ENCODE results near the gene ADK.
"Not testable (repeated sequence)": the region's sequence is repeated elsewhere in the genome, so short reads cannot be mapped to it uniquely, and the experiment has no call there.

ADK gene

DNA sequence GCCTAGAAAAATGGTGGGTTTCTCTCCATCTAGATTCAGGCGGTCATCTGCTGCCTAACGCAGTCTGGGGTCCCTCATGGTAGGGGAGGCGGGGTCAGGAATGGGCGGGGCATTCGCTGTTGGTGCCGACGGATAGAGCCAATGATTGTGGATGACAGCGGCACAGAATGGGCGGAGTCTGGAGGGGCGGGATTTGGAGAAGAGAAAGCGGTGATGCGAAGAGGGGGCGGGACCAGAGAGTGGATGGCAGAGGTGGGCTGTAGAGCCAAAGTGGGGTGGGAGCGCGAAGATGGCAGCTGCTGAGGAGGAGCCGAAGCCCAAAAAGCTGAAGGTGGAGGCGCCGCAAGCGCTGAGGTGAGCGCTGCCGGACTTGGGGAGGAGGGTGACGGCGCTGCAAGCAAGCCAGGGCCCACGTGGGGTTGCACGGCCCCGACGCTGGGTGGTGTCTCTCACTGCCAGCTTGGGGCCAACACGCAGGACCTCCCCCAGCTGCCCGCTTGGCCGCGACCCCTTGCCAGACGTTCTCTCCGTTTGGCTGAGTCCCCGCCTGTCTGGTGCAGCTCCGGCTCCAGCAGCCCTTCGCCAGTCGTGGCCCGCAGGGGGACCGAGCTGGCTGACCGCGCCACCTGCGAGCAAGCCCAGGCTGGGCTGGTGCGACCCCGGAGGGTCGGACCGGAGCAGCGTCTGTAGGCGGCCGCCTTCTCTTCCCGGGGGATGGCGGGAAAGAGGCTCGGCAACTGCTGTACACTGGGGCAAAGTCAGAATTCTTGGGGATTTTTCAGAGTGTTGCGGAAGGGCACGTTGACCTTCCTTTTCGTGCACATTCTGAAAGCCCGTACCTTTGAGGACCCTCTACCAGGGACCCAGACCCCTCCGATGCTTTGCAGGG, at the start of gene ADK:
Gene ADK, plus strand, starts transcription at position 232 of the 889 bp plus-strand sequence. Its CDS starts 58 bp downstream, at position 290.
- peak; percentile 96 for DNase-seq (ENCODE audit: low read depth)

DNA sequence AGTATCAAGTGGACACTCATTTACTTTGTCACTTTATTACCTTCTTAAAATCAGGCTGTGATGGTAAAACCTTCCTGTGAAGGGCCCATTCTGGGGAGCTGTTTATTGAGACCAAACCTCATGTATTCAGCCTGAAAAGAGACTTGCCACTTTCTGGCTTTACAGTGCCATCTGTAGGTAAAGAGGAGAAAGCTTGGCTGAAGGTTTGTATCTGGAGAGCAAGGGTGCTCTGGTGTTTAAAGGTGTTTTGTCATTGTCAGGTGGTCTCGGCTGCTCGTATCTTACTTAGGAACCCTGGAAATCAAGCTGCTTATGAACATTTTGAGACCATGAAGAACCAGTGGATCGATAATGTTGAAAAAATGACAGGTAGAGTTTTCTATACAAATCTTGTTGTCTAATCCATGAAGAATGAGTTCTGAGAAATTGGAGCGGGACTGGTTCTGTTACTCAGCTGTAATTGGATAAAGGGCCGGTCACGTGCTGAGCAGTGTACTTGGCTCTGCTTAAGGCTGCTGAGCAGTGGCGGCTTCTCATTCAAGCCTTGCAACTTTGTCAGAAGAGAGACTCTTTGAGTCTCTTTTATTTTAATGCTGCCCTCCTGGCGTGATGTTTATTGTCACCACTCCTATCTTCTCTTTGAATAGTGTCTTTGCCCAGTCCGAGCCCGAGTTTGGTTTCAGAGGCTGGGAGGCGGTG, 47.3 kb upstream of the ADK start:
- DNase-seq (ENCODE audit: low read depth): peak; percentile 30

DNA sequence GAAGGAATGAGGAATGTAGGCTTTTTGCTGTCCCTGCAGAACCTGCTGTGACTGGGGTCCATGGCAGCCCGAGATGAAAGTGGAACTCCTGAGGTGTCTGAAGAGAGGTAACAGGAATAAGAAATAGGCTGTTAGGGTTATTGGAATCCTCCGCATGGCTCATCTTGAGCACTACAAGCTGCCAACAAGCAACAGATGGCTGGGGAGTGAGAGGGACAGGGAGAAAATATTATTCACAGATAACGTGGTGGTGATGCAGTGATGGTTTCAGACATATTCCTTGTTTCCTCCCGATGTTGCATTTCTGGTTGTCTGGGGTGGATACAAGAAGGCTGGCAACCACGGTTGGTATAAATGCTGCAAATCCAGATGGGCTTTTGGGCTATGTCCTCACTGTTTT, 46.5 kb upstream of the ADK start:
- no peak for DNase-seq (ENCODE audit: low read depth)

GRCh38 chr10:74104996-74105395, 46.0 kb upstream of the ADK start:
- DNase-seq (ENCODE audit: low read depth): no peak

- no peak for DNase-seq (ENCODE audit: low read depth)
These were observed 43.6 kb upstream of the ADK start for GRCh38 chr10:74107391-74107790.

DNA sequence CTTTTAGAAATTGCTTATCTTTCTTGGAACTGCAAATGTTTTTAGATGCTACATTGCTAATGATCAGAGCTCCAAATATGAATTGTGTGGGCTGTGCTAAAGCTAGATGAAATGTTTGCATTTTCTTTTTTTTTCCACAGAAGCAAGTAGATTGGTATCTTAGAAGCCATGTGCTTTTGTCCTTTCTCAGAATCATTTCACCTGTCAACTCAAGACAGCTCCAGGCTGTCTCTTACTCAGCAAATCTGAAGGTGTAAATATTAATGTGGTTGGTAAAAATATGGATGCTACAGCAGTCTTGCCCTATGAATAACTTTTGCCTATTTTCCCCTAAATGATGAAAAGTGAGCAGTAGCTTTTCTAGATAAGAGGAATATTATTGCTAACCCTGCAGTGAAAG, 41.6 kb upstream of the ADK start:
- DNase-seq (ENCODE audit: low read depth): no peak

DNA sequence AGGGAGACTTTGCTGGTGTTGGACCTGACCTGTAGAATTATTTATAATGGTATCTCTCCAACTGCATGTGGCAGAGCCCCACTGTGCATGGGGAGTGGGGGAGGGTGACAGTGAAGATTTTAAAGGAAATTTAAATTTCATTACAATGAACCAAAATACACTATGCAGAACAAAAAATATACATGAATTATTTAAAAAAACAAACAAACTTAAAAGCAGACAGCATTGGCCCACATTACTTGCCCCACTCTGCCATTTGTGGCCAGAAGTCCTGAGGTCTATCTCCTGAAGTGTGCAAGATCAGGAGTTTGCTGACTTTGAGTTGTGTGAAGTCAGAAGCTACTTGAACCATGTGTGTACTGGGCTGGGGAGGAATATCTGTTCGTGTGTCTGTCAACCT, 40.9 kb upstream of the ADK start:
- DNase-seq (ENCODE audit: low read depth): no peak

GRCh38 chr10:74111799-74112198, 39.2 kb upstream of the ADK start:
- DNase-seq (ENCODE audit: low read depth): no peak

DNA sequence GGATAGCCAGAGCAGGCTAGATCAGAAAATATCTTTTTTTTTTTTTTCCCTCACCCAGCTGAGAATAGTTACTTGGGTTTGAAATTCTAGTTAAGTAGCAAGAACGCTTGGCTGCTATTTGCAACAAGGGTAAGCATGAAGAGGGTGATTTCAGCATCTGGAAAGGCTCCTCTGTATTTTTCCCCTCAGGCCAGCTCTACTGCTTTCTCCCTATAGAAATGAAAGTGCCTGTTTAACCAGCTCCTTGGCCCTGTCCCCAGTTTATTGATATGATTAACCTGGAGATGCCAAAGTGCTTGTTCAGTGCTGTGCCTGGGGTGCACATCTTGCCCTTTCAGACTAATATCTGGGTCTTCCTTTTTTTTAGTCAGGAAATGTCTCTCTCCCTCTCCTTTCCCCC, 37.5 kb upstream of the ADK start:
- peak; percentile 67 for DNase-seq (ENCODE audit: low read depth)

GRCh38 chr10:74114041-74114448, 37.0 kb upstream of the ADK start:
- DNase-seq (ENCODE audit: low read depth): no peak

- DNase-seq (ENCODE audit: low read depth): no peak
These were observed 33.3 kb upstream of the ADK start for GRCh38 chr10:74117738-74118137.

GRCh38 chr10:74118804-74119203, 32.2 kb upstream of the ADK start:
- DNase-seq (ENCODE audit: low read depth): no peak

- DNase-seq (ENCODE audit: low read depth): no peak
These were observed 30.1 kb upstream of the ADK start for GRCh38 chr10:74120911-74121310.

GRCh38 chr10:74121368-74121767, 29.7 kb upstream of the ADK start:
- no peak for DNase-seq (ENCODE audit: low read depth)

DNA sequence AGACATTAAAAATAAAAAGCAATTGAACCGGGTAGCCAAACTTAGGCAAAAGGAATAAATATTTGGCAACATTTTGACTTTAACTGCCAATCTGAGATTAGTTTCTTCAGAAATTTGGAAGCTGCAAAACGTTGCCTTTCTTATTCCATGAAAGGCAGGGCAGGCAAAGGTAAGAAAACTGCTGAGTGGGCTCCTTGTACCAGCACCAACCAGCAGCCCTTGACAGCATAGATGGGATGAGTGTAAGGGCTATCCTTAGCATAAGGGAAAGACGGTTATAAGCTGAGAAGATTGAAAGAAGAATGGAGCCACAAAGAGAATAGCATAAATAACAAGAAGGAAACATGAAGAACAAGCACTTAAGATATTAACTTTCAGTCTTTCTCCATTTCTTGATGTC, 29.0 kb upstream of the ADK start:
- no peak for DNase-seq (ENCODE audit: low read depth)

DNA sequence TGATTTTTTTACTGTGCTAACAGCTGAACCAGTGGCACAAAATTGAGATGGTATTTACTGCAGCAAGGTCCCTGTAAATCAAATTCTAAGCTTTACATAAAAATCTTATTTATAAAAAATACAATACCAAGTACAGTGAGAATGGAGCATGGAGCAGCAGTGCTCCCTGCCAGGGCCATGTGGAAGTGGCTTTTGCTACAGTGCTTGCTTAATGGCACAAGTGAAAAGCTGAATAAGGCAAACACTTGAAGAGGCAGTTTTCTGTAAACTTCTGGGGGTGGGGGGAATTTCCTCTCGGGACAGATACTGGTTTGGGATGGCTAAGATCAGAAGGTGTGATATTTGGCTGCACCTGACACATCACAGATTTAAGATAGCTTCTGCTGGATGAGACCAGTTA, 27.9 kb upstream of the ADK start:
- no peak for DNase-seq (ENCODE audit: low read depth)

DNA sequence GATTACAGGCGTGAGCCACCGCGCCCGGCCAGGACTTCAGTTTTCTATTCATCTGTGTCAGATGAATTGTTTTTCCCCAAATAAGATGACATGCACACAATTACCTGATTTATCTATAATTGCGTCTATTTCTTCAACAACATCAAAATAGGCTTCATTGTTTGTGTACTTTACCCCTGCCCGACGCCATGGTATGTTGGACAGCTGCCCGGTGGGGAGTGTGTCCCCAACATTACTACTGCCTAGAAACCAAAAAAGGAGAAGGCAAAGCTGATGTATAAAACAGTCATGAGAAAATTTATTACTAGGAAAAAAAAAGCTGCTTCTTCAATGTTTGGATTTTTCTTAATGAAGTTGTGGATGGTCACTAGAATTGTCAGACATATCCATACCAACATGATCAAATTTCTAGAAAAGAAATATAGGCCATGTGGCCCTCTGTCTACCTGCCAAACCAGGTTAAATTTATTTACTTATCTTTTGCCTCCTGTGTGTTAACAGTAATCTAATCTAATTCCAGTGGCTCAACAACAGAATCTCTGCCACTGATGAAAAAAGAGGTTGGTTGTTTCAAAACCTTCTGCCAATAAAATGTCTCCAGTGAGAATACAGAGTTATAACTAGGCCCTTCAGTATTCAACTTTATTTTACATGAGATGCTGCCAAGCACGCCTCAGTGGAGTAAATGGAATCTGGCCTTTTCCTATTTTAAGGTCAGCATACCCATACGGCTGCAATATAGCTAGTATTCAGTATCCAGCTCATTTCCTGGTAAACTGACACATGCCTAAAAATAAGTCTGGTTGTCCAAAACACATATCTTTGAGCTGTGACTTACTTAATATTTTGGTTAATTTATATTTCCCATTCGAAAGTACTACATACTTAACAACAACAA, 16.8 kb upstream of the ADK start:
- DNase-seq (ENCODE audit: low read depth): no peak

GRCh38 chr10:74135452-74135851, 15.6 kb upstream of the ADK start:
- DNase-seq (ENCODE audit: low read depth): no peak

DNA sequence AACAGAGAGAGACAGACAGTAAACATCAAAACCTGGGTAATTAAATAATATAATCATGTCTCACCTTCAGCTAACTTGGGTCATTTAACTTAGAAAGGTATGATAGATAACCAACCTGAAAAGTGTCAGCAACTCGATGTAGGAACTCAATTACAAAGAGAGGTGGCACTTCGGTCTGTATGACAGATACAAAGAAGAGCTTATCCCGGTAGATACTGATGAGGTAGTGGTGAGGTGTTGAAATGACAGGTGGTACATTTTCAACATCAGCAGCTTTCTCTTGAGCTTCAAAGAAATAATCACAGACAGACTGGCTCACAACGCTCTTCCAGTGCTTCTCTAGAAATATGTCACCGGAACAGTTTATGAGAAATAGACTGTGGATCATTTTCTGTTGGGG, 13.0 kb upstream of the ADK start:
- no peak for DNase-seq (ENCODE audit: low read depth)

DNA sequence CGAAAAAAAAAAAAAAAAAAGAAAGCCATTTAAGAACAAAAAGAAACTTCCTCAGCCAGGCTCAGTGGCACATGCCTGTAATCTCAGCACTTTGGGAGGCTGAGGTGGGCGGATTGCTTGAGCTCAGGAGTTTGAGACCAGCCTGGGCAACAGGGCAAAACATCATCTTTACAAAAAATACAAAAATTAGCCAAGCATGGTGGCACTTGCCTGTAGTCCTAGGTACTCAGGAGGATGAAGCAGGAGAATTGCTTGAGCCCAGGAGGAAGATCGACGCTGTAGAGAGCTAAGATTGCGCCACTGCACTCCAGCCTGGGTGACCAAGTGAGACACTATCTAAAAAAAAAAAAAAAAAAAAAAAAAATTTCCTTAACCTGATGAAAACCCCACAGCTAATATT, 12.4 kb upstream of the ADK start:
- DNase-seq (ENCODE audit: low read depth): not testable (repeated sequence)

GRCh38 chr10:74139981-74140380, 11.0 kb upstream of the ADK start:
- DNase-seq (ENCODE audit: low read depth): no peak

DNA sequence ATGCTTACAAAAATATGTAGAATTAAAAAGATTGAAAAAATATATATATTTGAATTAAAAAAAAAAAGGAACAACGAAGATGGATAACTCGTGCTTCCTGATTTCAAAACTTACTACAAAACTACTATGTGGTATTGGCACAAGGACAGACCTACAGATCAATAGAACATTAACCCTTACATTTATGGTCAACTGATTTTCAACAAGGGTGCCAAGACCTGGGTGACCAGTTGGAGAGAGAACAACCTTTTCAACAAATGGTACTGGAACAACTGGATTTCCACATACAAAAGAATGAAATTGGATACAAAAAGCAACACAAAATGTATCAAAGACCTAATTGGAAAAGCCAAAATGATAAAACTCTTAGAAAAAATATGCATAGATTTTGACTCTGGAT, 10.5 kb upstream of the ADK start:
- no peak for DNase-seq (ENCODE audit: low read depth)

All from fibroblast of the conjunctiva (primary cell).